CD4-positive, alpha-beta T cell (primary cell): ENCODE data around the gene ARL8A. TPM values are rescaled to one million over a fixed set of nuclear protein-coding genes. Genes with fewer than 3 reads are reported as not detected.
A peak's percentile ranks its signal among the peaks of the same experiment; 100 is the strongest.
"Not testable (repeated sequence)": the region's sequence is repeated elsewhere in the genome, so short reads cannot be mapped to it uniquely, and the experiment has no call there.

ENCODE experiments used
- ATAC-seq: fragments of 200-7000 bp; cut with Tn5 transposase; one replicate; pipeline ENCODE4 v1.10.0; 2022; ENCODE audit warnings: mild to moderate bottlenecking; ENCODE audit not compliant: poor library complexity
- CTCF ChIA-PET: fragments of 350-600 bp; sonication (Branson Sonifier 250); formaldehyde crosslinking; loops from one replicate; lab custom pipeline; 2021; ENCODE audit warnings: antibody characterized with exemption, inconsistent platforms; lab: Charles Lee
- POLR2A ChIA-PET: fragments of 350-600 bp; sonication (Branson Sonifier 250); formaldehyde crosslinking; loops from one replicate; lab custom pipeline; 2021; ENCODE audit warnings: antibody characterized with exemption, inconsistent platforms; lab: Charles Lee
- DNase-seq, 14 experiments: peaks; one replicate each; pipeline ENCODE4 v3.0.0-alpha.2; 2013 to 2020; ENCODE audit warnings: mixed read lengths in 2 of 14
- H3K27ac ChIP-seq, 2 donors: one replicate each; pipeline versions ENCODE4 v1.5.1 to v1.7.0; 2013; ENCODE audit warnings: low read length in 2 of 2, low read depth in 1 of 2, mild to moderate bottlenecking in 1 of 2
- H3K27me3 ChIP-seq, 2 experiments: 1 replicate in 1 of 2; 2 replicates in 1 of 2; pipeline versions ENCODE4 v1.6.1 to v1.7.0; 2013; ENCODE audit warnings: low read length in 2 of 2, control low read depth in 1 of 2, mild to moderate bottlenecking in 1 of 2, moderate library complexity in 1 of 2; ENCODE audit not compliant: insufficient read depth in 2 of 2, control insufficient read depth in 1 of 2
- H3K36me3 ChIP-seq: one replicate; pipeline ENCODE4 v1.6.1; 2013; ENCODE audit warnings: low read length, control low read depth; ENCODE audit not compliant: insufficient read depth
- H3K4me1 ChIP-seq: one replicate; pipeline ENCODE4 v1.6.1; 2013; ENCODE audit warnings: low read length, control low read depth; ENCODE audit not compliant: insufficient read depth
- H3K4me3 ChIP-seq: one replicate; pipeline ENCODE4 v1.5.1; 2013; ENCODE audit warnings: mild to moderate bottlenecking, low read length, moderate library complexity
- H3K9me3 ChIP-seq, 2 experiments: 1 replicate in 1 of 2; 2 replicates in 1 of 2; pipeline versions ENCODE4 v1.6.1 to v1.7.0; 2013; ENCODE audit warnings: low read length in 2 of 2, mild to moderate bottlenecking in 2 of 2, control low read depth in 1 of 2, moderate library complexity in 1 of 2; ENCODE audit not compliant: control insufficient read depth in 1 of 2, insufficient read depth in 1 of 2
- H3K27ac Mint-ChIP-seq: one replicate; pipeline ENCODE4 v1.8.0; 2020; ENCODE audit warnings: mixed read lengths
- H3K27me3 Mint-ChIP-seq: one replicate; pipeline ENCODE4 v1.8.0; 2021; ENCODE audit warnings: mixed read lengths
- H3K36me3 Mint-ChIP-seq: one replicate; pipeline ENCODE4 v1.8.0; 2021; ENCODE audit warnings: low read depth, mixed read lengths
- H3K4me1 Mint-ChIP-seq: one replicate; pipeline ENCODE4 v1.8.0; 2021; ENCODE audit warnings: low read depth, mixed read lengths
- H3K4me3 Mint-ChIP-seq: one replicate; pipeline ENCODE4 v1.8.0; 2020; ENCODE audit warnings: mild to moderate bottlenecking, mixed read lengths
- H3K9me3 Mint-ChIP-seq: one replicate; pipeline ENCODE4 v1.8.0; 2020; ENCODE audit warnings: mixed read lengths
- intact Hi-C, 2 experiments: fragments of 100-400 bp; cut with DNase I in 1 of 2; cut with micrococcal nuclease in 1 of 2; formaldehyde crosslinking; loops; one replicate each; pipeline versions ENCODE4 v1.15.1 to v1.9.0; 2023 to 2025; cut with DNase I, micrococcal nuclease
- total RNA-seq, 174 experiments: library from RNA in 2 of 174; stranded (reverse) in 2 of 174; gene quantifications; one replicate each; pipeline ENCODE4 v1.2.3 and lab custom pipeline; 2021 to 2026
- TF ChIP-seq, protein P1 (sequence below): fragments of 200-600 bp; IDR thresholded peaks from one replicate; pipeline ENCODE4 v1.8.0; 2022; ENCODE audit warnings: antibody characterized with exemption, mild to moderate bottlenecking

Gene ARL8A
- total RNA-seq, 2 experiments from 2014 or later = 73.5 to 73.8 TPM

DNA sequence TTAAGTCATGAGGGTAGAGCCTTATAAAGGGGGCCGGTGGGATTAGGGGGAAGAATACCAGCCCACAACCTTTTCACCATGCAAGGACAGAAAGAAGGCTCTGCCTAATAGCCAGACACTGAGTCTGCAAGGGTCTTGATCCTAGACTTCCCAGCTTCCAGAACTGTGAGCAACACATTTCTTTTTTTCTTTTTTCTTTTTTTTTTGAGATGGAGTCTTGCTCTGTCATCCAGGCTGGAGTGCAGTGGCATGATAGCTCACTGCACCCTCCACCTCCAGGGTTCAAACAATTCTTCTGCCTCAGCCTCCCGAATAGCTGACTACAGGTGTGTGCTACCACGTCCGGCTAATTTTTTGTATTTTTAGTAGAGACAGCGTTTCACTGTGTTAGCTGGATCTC, 1.7 kb upstream of the ARL8A start:
- POLR2A ChIA-PET = interaction anchor here (6.4 kb wide), 1 partner anchor 15 kb away, joined by 66 read pairs; the partner anchor contains the start of gene PTPN7
- Histone ChIP-seq H3K27me3 (no peaks in the 10 kb centered on the region), H3K9me3 (no peaks in the 10 kb centered on the region), H3K4me3 (no peak overlapping the region), H3K4me1 (peaks cover 30% of the 10 kb centered on the region), H3K36me3 (peaks cover 52% of the 10 kb centered on the region), H3K27ac (no peak overlapping the region)
- DNase-seq (no peak), ATAC-seq (no peak)
- TF ChIP-seq, protein P1, sequence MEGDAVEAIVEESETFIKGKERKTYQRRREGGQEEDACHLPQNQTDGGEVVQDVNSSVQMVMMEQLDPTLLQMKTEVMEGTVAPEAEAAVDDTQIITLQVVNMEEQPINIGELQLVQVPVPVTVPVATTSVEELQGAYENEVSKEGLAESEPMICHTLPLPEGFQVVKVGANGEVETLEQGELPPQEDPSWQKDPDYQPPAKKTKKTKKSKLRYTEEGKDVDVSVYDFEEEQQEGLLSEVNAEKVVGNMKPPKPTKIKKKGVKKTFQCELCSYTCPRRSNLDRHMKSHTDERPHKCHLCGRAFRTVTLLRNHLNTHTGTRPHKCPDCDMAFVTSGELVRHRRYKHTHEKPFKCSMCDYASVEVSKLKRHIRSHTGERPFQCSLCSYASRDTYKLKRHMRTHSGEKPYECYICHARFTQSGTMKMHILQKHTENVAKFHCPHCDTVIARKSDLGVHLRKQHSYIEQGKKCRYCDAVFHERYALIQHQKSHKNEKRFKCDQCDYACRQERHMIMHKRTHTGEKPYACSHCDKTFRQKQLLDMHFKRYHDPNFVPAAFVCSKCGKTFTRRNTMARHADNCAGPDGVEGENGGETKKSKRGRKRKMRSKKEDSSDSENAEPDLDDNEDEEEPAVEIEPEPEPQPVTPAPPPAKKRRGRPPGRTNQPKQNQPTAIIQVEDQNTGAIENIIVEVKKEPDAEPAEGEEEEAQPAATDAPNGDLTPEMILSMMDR = no peak
- no peaks in the 10 kb centered on the region for H3K9me3 Mint-ChIP-seq
- intact Hi-C loops = loop anchor here in 1 of 2 experiments (5.0 to 10.0 kb wide), 3 partner anchors 319 to 991 kb away; partner anchors contain the start of genes IPO9, RABIF and TMEM9
- H3K27ac Mint-ChIP-seq = peak overlapping the region; percentile 94
- peaks cover 53% of the 10 kb centered on the region for H3K36me3 Mint-ChIP-seq
- H3K4me3 Mint-ChIP-seq = peak overlapping the region; percentile 97
- CTCF ChIA-PET = interaction anchor here (2.2 to 4.0 kb wide), 2 partner anchors 9 to 14 kb away, joined by 8 to 15 read pairs; partner anchors contain the start of gene PTPN7
- H3K27me3 Mint-ChIP-seq = no peaks in the 10 kb centered on the region
- peaks cover 41% of the 10 kb centered on the region for H3K4me1 Mint-ChIP-seq

DNA sequence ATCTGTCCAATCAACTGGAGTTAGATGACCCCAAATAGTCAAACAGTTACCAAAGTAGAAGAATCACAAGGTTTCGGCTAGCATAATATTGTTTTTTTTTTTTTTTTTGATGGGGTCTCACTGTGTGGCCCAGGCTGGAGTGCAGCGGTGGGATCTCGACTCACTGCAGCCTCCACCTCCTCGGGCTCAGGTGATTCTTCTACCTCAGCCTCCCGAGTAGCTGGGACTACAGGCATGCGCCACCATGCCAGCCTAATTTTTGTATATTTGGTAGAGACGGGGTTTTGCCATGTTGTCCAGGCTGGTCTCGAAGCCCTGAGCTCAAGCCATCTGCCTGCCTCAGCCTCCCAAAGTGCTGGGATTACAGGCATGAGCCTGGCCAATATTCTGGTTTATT, 1.2 kb upstream of the ARL8A start:
- CTCF ChIA-PET = interaction anchor here (2.2 to 4.0 kb wide), 2 partner anchors 9 to 14 kb away, joined by 8 to 15 read pairs; partner anchors contain the start of gene PTPN7
- peaks cover 50% of the 10 kb centered on the region for H3K36me3 ChIP-seq
- intact Hi-C loops = loop anchor here in 1 of 2 experiments (5.0 to 10.0 kb wide), 3 partner anchors 318 to 991 kb away; partner anchors contain the start of genes IPO9, RABIF and TMEM9
- not testable (repeated sequence) for H3K4me3 ChIP-seq, H3K27me3 Mint-ChIP-seq, ATAC-seq, H3K9me3 Mint-ChIP-seq, H3K27me3 ChIP-seq, H3K9me3 ChIP-seq, H3K27ac ChIP-seq, DNase-seq
- peaks cover 35% of the 10 kb centered on the region for H3K4me1 ChIP-seq
- POLR2A ChIA-PET = interaction anchor here (6.4 kb wide), 1 partner anchor 16 kb away, joined by 66 read pairs; the partner anchor contains the start of gene PTPN7
- peak overlapping the region; percentile 97 for H3K4me3 Mint-ChIP-seq
- peak overlapping the region; percentile 94 for H3K27ac Mint-ChIP-seq
- H3K36me3 Mint-ChIP-seq = peaks cover 47% of the 10 kb centered on the region
- H3K4me1 Mint-ChIP-seq = peaks cover 43% of the 10 kb centered on the region

DNA sequence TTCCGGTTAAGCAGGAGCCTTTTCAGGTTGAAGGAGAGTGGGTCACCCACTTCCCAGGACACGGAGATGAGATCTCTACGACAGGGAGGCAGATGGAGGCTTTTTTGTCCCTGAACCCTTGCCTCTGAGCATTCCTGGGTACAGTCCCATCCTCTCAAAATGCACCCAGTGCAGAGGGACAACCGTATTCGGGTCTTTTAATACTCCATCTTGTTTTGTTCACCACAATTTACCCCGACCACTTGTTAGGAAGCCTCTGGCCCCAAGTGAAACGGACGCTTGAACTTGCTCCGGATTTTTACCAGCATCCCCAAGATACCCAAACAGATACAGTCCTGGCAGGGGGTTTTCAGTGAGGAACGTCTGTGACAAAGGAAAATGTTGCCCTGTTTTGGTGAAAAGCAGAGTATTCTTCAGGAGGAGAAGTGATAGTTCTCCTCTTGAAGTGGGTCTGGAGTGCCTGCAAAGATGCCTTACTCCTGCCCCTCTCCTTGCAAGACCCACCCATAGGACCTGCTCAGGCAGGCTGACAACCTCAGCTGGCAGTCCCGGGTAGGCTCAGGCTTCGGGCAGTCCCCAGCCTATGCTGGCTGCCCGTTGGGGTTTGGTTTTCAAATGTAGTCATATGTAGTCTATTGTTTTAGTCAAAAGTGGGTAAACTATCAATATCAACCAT, 669 bp upstream of the ARL8A start:
- ATAC-seq = peak; percentile 8
- DNase-seq = peak in 4 of 14 experiments; percentile 14 to 59 (median 30)

More for the DNA sequence above, 669 bp upstream of the ARL8A start:
- Histone ChIP-seq H3K4me3 (peak overlapping the region; percentile 89), H3K36me3 (peaks cover 48% of the 10 kb centered on the region), H3K27me3 (no peaks in the 10 kb centered on the region), H3K4me1 (peaks cover 40% of the 10 kb centered on the region), H3K27ac (peak overlapping the region in 1 of 2 donors; percentile 44), H3K9me3 (no peaks in the 10 kb centered on the region)
- CTCF ChIA-PET = interaction anchor here (2.2 to 4.0 kb wide), 2 partner anchors 10 to 15 kb away, joined by 8 to 15 read pairs; partner anchors contain the start of gene PTPN7
- intact Hi-C loops = loop anchor here in 1 of 2 experiments (5.0 to 10.0 kb wide), 3 partner anchors 318 to 990 kb away; partner anchors contain the start of genes IPO9, RABIF and TMEM9
- H3K9me3 Mint-ChIP-seq = no peaks in the 10 kb centered on the region
- H3K4me3 Mint-ChIP-seq = peak overlapping the region; percentile 97
- peak overlapping the region; percentile 94 for H3K27ac Mint-ChIP-seq
- H3K4me1 Mint-ChIP-seq = peaks cover 45% of the 10 kb centered on the region
- POLR2A ChIA-PET = interaction anchor here (6.4 kb wide), 1 partner anchor 16 kb away, joined by 66 read pairs; the partner anchor contains the start of gene PTPN7
- H3K36me3 Mint-ChIP-seq = peaks cover 42% of the 10 kb centered on the region
- H3K27me3 Mint-ChIP-seq = no peaks in the 10 kb centered on the region
- TF ChIP-seq, protein P1 = no peak
